HEK293 (cell line): Measurements from ENCODE around the gene SMAD7.
A peak's percentile ranks its signal among the peaks of the same experiment; 100 is the strongest.

ENCODE experiments used
- CTCF ChIA-PET: fragments of 350-600 bp; formaldehyde crosslinking; extraction: SDS; loops from one replicate; lab custom pipeline; 2021; ENCODE audit warnings: antibody characterized with exemption; lab: Yijun Ruan, JAX
- POLR2A ChIA-PET: fragments of 300-600 bp; formaldehyde crosslinking; extraction: SDS; loops from one replicate; lab custom pipeline; 2020; ENCODE audit warnings: antibody characterized with exemption, inconsistent platforms; lab: Yijun Ruan, JAX
- H3K27ac ChIP-seq: fragments of 200-500 bp; sonication (Bioruptor generic); 2 replicates; pipeline ENCODE4 v1.5.1; 2014; ENCODE audit warnings: low read depth, low read length, control low read depth, inconsistent platforms; ENCODE audit errors: extremely low read depth
- H3K36me3 ChIP-seq, 2 experiments: fragments of 200-500 bp in 1 of 2; sonication (Bioruptor generic) in 1 of 2; 1 replicate in 1 of 2; 2 replicates in 1 of 2; pipeline ENCODE4 v1.5.1; 2014 to 2017; ENCODE audit warnings: inconsistent platforms in 2 of 2, low read length in 2 of 2; ENCODE audit not compliant: control insufficient read depth in 2 of 2, insufficient read depth in 1 of 2
- H3K4me1 ChIP-seq: fragments of 200-500 bp; sonication (Bioruptor generic); 2 replicates; pipeline ENCODE4 v1.5.1; 2014; ENCODE audit warnings: mild to moderate bottlenecking, low read length, inconsistent platforms; ENCODE audit not compliant: control insufficient read depth, insufficient read depth
- H3K4me3 ChIP-seq: 2 replicates; pipeline ENCODE4 v1.5.1; 2011; ENCODE audit warnings: low read depth, mild to moderate bottlenecking, control low read depth, low read length, moderate library complexity
- H3K9me3 ChIP-seq: fragments of 200-500 bp; sonication (Bioruptor generic); 2 replicates; pipeline ENCODE4 v1.5.1; 2014; ENCODE audit warnings: low read depth, low read length, inconsistent platforms; ENCODE audit not compliant: control insufficient read depth, insufficient read depth
- GLI4 ChIP-seq: fragments of 450-650 bp; formaldehyde crosslinking; IDR thresholded peaks from 2 replicates; pipeline ENCODE4 v1.5.1; 2016; ENCODE audit warnings: missing biosample characterization, missing genetic modification characterization
- KLF1 ChIP-seq: fragments of 450-650 bp; formaldehyde crosslinking; IDR thresholded peaks from 2 replicates; pipeline ENCODE4 v1.5.1; 2016; ENCODE audit warnings: missing biosample characterization, missing genetic modification characterization
- OVOL3 ChIP-seq: fragments of 450-650 bp; formaldehyde crosslinking; IDR thresholded peaks from 2 replicates; pipeline ENCODE4 v1.5.1; 2016; ENCODE audit warnings: missing biosample characterization, missing genetic modification characterization
- TCF7L2 ChIP-seq: IDR thresholded peaks from 2 replicates; pipeline ENCODE4 v1.6.1; 2011; ENCODE audit warnings: low read depth, mild to moderate bottlenecking, inconsistent platforms, low read length, moderate library complexity, borderline replicate concordance
- YY2 ChIP-seq: fragments of 450-650 bp; formaldehyde crosslinking; IDR thresholded peaks from 2 replicates; pipeline ENCODE4 v1.5.1; 2016; ENCODE audit warnings: missing biosample characterization, missing genetic modification characterization
- ZBTB17 ChIP-seq: fragments of 450-650 bp; formaldehyde crosslinking; IDR thresholded peaks from 2 replicates; pipeline ENCODE4 v1.5.1; 2016; ENCODE audit warnings: missing biosample characterization, missing genetic modification characterization
- ZNF138 ChIP-seq: fragments of 450-650 bp; formaldehyde crosslinking; IDR thresholded peaks from 2 replicates; pipeline ENCODE4 v1.5.1; 2016; ENCODE audit warnings: missing biosample characterization, missing genetic modification characterization, borderline replicate concordance
- ZNF184 ChIP-seq: fragments of 450-650 bp; IDR thresholded peaks from 2 replicates; pipeline ENCODE4 v1.5.1; 2018; ENCODE audit warnings: missing biosample characterization, mild to moderate bottlenecking, missing genetic modification characterization
- ZNF248 ChIP-seq: fragments of 450-650 bp; formaldehyde crosslinking; IDR thresholded peaks from 2 replicates; pipeline ENCODE4 v1.5.1; 2017; ENCODE audit warnings: missing biosample characterization, missing genetic modification characterization
- ZNF366 ChIP-seq: fragments of 450-650 bp; formaldehyde crosslinking; conservative IDR thresholded peaks from 2 replicates; pipeline ENCODE4 v1.5.1; 2016; ENCODE audit warnings: missing biosample characterization, missing genetic modification characterization
- ZNF37A ChIP-seq: fragments of 450-650 bp; IDR thresholded peaks from 2 replicates; pipeline ENCODE4 v1.5.1; 2018; ENCODE audit warnings: missing biosample characterization, missing genetic modification characterization
- ZNF529 ChIP-seq: fragments of 450-650 bp; formaldehyde crosslinking; IDR thresholded peaks from 2 replicates; pipeline ENCODE4 v1.5.1; 2017; ENCODE audit warnings: missing genetic modification characterization, missing biosample characterization; ENCODE audit not compliant: insufficient replicate concordance
- ZNF571 ChIP-seq: fragments of 450-650 bp; formaldehyde crosslinking; IDR thresholded peaks from 2 replicates; pipeline ENCODE4 v1.5.0; 2017; ENCODE audit warnings: missing biosample characterization, missing genetic modification characterization
- ZNF664 ChIP-seq: fragments of 450-650 bp; formaldehyde crosslinking; IDR thresholded peaks from 2 replicates; pipeline ENCODE4 v1.5.1; 2016; ENCODE audit warnings: missing biosample characterization, missing genetic modification characterization
- ZNF747 ChIP-seq: fragments of 450-650 bp; formaldehyde crosslinking; IDR thresholded peaks from 2 replicates; pipeline ENCODE4 v1.5.1; 2016; ENCODE audit warnings: missing biosample characterization, missing genetic modification characterization
- ZNF776 ChIP-seq: fragments of 450-650 bp; formaldehyde crosslinking; IDR thresholded peaks from 2 replicates; pipeline ENCODE4 v1.5.0; 2017; ENCODE audit warnings: missing biosample characterization, missing genetic modification characterization, borderline replicate concordance
- TF ChIP-seq, protein P1 (sequence below): fragments of 450-650 bp; formaldehyde crosslinking; IDR thresholded peaks from 2 replicates; pipeline ENCODE4 v1.5.1; 2017; ENCODE audit warnings: missing biosample characterization, missing genetic modification characterization
- TF ChIP-seq, protein P2 (sequence below): fragments of 450-650 bp; formaldehyde crosslinking; IDR thresholded peaks from 2 replicates; pipeline ENCODE4 v1.5.1; 2016; ENCODE audit warnings: missing biosample characterization, missing genetic modification characterization
- TF ChIP-seq, protein P3 (sequence below): fragments of 450-650 bp; formaldehyde crosslinking; IDR thresholded peaks from 2 replicates; pipeline ENCODE4 v1.5.1; 2016; ENCODE audit warnings: missing biosample characterization, missing genetic modification characterization

SMAD7 gene

DNA sequence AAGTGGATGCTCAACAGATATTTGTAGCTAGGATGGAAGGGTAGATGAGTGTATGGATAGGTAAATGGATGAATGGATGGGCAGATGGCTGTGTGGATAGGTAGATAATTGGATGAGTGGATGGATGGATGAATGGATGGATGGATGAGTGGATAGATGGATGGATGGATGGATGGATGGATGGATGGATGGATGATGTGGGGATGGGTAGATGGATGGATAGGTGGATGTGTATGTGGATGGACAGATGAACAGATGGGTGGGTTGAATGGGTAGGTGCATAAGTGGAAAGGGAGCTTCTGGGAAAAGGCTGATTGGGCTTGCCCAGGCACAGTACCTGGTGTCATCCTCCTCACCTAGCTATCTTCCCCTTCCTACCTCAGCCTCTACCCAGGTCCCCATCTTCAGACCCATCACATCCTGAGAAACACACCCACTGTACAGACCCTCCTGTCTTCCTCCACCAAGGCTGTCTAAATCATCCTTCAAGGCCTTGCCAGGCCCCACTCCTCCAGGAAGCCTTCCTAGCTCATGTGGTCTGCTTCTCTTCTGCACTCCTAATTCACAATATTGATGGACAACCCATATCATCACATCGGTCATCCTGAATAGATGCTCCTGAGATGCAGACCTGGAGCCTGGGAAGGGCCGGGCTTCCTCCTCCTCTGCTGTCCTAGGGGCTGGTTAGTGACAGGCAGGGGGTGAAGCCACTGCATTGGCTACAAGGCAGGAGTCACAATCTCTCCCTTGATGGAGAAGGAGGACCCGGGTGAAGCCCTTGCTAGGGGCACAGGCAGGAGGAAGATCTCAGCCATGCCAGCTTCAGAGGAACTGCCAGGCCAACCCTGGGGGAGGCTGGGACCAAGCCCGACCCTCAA, 49.4 kb downstream of the SMAD7 start (continued):
- TF ChIP-seq, protein P1, sequence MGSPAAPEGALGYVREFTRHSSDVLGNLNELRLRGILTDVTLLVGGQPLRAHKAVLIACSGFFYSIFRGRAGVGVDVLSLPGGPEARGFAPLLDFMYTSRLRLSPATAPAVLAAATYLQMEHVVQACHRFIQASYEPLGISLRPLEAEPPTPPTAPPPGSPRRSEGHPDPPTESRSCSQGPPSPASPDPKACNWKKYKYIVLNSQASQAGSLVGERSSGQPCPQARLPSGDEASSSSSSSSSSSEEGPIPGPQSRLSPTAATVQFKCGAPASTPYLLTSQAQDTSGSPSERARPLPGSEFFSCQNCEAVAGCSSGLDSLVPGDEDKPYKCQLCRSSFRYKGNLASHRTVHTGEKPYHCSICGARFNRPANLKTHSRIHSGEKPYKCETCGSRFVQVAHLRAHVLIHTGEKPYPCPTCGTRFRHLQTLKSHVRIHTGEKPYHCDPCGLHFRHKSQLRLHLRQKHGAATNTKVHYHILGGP, result 0 out of 2 replicates have a peak, but pooled peaks have one; percentile 8
- 0 out of 2 replicates have a peak, but pooled peaks have one; percentile 10 for TF ChIP-seq YY2 (tag by site-specific recombination)
- TF ChIP-seq ZNF747 (tag by site-specific recombination), result 0 out of 2 replicates have a peak, but pooled peaks have one; percentile 66
- peak; percentile 52; the same call in 1 of the 2 replicates for TF ChIP-seq OVOL3
- no peak for TF ChIP-seq ZNF138 (tag by site-specific recombination)
- TF ChIP-seq ZBTB17 (tag by site-specific recombination), result peak; percentile 98
- TF ChIP-seq, protein P2, sequence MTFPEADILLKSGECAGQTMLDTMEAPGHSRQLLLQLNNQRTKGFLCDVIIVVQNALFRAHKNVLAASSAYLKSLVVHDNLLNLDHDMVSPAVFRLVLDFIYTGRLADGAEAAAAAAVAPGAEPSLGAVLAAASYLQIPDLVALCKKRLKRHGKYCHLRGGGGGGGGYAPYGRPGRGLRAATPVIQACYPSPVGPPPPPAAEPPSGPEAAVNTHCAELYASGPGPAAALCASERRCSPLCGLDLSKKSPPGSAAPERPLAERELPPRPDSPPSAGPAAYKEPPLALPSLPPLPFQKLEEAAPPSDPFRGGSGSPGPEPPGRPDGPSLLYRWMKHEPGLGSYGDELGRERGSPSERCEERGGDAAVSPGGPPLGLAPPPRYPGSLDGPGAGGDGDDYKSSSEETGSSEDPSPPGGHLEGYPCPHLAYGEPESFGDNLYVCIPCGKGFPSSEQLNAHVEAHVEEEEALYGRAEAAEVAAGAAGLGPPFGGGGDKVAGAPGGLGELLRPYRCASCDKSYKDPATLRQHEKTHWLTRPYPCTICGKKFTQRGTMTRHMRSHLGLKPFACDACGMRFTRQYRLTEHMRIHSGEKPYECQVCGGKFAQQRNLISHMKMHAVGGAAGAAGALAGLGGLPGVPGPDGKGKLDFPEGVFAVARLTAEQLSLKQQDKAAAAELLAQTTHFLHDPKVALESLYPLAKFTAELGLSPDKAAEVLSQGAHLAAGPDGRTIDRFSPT (tag by site-specific recombination), result no peak
- no peak for TF ChIP-seq ZNF571
- peak; percentile 64; the same call in 1 of the 2 replicates for TF ChIP-seq ZNF776 (tag by site-specific recombination)
- TF ChIP-seq ZNF366 (tag by site-specific recombination), result peak; percentile 100
- TF ChIP-seq, protein P3, sequence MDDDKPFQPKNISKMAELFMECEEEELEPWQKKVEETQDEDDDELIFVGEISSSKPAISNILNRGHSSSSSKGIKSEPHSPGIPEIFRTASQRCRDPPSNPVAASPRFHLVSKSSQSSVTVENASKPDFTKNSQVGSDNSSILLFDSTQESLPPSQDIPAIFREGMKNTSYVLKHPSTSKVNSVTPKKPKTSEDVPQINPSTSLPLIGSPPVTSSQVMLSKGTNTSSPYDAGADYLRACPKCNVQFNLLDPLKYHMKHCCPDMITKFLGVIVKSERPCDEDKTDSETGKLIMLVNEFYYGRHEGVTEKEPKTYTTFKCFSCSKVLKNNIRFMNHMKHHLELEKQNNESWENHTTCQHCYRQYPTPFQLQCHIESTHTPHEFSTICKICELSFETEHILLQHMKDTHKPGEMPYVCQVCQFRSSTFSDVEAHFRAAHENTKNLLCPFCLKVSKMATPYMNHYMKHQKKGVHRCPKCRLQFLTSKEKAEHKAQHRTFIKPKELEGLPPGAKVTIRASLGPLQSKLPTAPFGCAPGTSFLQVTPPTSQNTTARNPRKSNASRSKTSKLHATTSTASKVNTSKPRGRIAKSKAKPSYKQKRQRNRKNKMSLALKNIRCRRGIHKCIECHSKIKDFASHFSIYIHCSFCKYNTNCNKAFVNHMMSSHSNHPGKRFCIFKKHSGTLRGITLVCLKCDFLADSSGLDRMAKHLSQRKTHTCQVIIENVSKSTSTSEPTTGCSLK, result peak; percentile 95; the same call in 1 of the 2 replicates
- no peak for TF ChIP-seq TCF7L2
- peak; percentile 92 for TF ChIP-seq GLI4 (tag by site-specific recombination)
- 0 out of 2 replicates have a peak, but pooled peaks have one; percentile 47 for TF ChIP-seq ZNF248 (tag by site-specific recombination)

DNA sequence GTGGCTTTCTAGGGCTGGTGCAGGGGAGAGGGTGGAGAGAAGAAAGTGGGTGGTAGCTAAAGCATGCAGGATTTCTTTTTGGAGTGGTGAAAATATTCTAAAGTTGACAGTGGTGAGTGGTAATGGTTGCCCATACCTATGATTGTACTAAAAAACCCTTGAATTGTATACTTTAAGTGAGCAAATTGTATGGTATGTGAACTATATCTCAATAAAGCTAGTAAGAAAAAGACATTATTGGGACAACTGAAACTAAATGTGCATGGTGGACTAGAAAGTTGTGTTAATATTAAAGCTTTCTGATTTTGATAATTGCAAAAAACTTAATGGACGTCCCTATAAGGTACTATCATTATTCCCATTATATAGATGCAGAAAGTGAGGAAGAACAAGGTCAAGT, 50.3 kb downstream of the SMAD7 start:
- no peaks in the 10 kb centered on the region for H3K36me3 ChIP-seq
- H3K4me3 ChIP-seq, result no peak overlapping the region
- ChIA-PET POLR2A (interaction anchor here (1.5 kb wide), 1 partner anchor 47 kb away, joined by 3 read pairs; no protein-coding TSS in a partner anchor), CTCF (interaction anchor here (1.1 to 1.2 kb wide), 3 partner anchors 25 to 124 kb away, joined by 3 to 4 read pairs (median 3); no protein-coding TSS in a partner anchor)
- H3K27ac ChIP-seq, result no peak overlapping the region
- H3K4me1 ChIP-seq, result peaks cover 14% of the 10 kb centered on the region
- TF ChIP-seq ZNF184 (tag by site-specific recombination) (no peak), ZNF529 (tag by site-specific recombination) (no peak), KLF1 (tag by site-specific recombination) (no peak), ZNF664 (tag by site-specific recombination) (peak; percentile 94), ZNF37A (no peak)
- no peaks in the 10 kb centered on the region for H3K9me3 ChIP-seq
